ENCODE results near the gene OR2V1. TPM values are rescaled to one million over a fixed set of nuclear protein-coding genes. Genes with fewer than 3 reads are reported as not detected.
A peak's percentile ranks its signal among the peaks of the same experiment; 100 is the strongest.
"Not testable (repeated sequence)": the region's sequence is repeated elsewhere in the genome, so short reads cannot be mapped to it uniquely, and the experiment has no call there.

Gene OR2V1
- not detected in 2 replicates for total RNA-seq (2014; rRNA removed; shearing (Covaris generic))
- not detected in 2 replicates for polyA plus RNA-seq (2014; cell fraction: nucleus; rRNA removed)

- DNase-seq (ENCODE audit: extremely low read depth, low read depth) = no peak
These were observed at the start of gene OR2V1 for GRCh38 chr5:181130832-181131496. Gene OR2V1 (minus strand): TSS chr5:181131169. CDS start chr5:181125304, 5,865 bp downstream.

- DNase-seq (ENCODE audit: extremely low read depth, low read depth) = not testable (repeated sequence)
These were observed 46.6 kb upstream of the OR2V1 start for GRCh38 chr5:181177559-181177958.

GRCh38 chr5:181176254-181176952 is 45.4 kb upstream of the OR2V1 start:
- no peak for DNase-seq (ENCODE audit: extremely low read depth, low read depth)

GRCh38 chr5:181173420-181174342 is 42.7 kb upstream of the OR2V1 start:
- DNase-seq (ENCODE audit: extremely low read depth, low read depth) = peak; percentile 78

- no peak for DNase-seq (ENCODE audit: extremely low read depth, low read depth)
These were observed 42.1 kb upstream of the OR2V1 start for GRCh38 chr5:181173027-181173419.

GRCh38 chr5:181171782-181172181 is 40.8 kb upstream of the OR2V1 start:
- no peak for DNase-seq (ENCODE audit: extremely low read depth, low read depth)

- no peak for DNase-seq (ENCODE audit: extremely low read depth, low read depth)
These were observed 40.0 kb upstream of the OR2V1 start for GRCh38 chr5:181170996-181171395.

GRCh38 chr5:181170237-181170825 is 39.4 kb upstream of the OR2V1 start:
- no peak for DNase-seq (ENCODE audit: extremely low read depth, low read depth)

GRCh38 chr5:181169459-181170236 is 38.7 kb upstream of the OR2V1 start:
- peak; percentile 81 for DNase-seq (ENCODE audit: extremely low read depth, low read depth)

- DNase-seq (ENCODE audit: extremely low read depth, low read depth) = no peak
These were observed 37.7 kb upstream of the OR2V1 start for GRCh38 chr5:181168595-181169118.

GRCh38 chr5:181167814-181168488 is 37.0 kb upstream of the OR2V1 start:
- DNase-seq (ENCODE audit: extremely low read depth, low read depth) = no peak

GRCh38 chr5:181166812-181167733 is 36.1 kb upstream of the OR2V1 start:
- DNase-seq (ENCODE audit: extremely low read depth, low read depth) = no peak

GRCh38 chr5:181164076-181164952 is 33.3 kb upstream of the OR2V1 start:
- DNase-seq (ENCODE audit: extremely low read depth, low read depth) = no peak

GRCh38 chr5:181163487-181164075 is 32.6 kb upstream of the OR2V1 start:
- no peak for DNase-seq (ENCODE audit: extremely low read depth, low read depth)

- no peak for DNase-seq (ENCODE audit: extremely low read depth, low read depth)
These were observed 30.7 kb upstream of the OR2V1 start for GRCh38 chr5:181161534-181162175.

All from NCI-H460 (cell line).